Measurements from ENCODE around the gene LRRIQ1.

DNA sequence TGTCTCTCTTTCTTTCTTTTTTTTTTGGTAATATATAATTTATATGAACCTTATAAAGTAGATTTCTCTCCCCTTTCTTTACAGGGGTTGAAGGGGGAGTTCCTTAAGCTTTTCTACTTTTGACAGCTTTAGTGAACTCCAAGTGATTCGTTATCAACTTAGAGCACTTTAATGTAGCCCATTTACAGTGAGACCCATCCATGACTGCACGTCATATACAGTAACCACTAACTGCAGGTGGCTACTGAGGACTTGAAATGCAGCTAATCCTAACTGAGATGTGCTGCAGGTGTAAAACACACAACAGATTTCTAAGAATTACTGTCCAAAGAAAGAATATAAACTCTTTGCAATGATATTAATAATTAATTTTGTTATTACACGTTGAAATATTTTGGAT lies 582 bp downstream of the LRRIQ1 start:
- TF ChIP-seq, protein P1, sequence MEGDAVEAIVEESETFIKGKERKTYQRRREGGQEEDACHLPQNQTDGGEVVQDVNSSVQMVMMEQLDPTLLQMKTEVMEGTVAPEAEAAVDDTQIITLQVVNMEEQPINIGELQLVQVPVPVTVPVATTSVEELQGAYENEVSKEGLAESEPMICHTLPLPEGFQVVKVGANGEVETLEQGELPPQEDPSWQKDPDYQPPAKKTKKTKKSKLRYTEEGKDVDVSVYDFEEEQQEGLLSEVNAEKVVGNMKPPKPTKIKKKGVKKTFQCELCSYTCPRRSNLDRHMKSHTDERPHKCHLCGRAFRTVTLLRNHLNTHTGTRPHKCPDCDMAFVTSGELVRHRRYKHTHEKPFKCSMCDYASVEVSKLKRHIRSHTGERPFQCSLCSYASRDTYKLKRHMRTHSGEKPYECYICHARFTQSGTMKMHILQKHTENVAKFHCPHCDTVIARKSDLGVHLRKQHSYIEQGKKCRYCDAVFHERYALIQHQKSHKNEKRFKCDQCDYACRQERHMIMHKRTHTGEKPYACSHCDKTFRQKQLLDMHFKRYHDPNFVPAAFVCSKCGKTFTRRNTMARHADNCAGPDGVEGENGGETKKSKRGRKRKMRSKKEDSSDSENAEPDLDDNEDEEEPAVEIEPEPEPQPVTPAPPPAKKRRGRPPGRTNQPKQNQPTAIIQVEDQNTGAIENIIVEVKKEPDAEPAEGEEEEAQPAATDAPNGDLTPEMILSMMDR (conservative IDR thresholded peaks at IDR 0.05; ENCODE audit: low read depth, low read length): no peak
- TF ChIP-seq POLR2A (IDR thresholded peaks at IDR 0.05; ENCODE audit: low read depth, low read length): no peak
- no peak for TF ChIP-seq SMC3 (IDR thresholded peaks at IDR 0.05; ENCODE audit: low read depth, low read length)
- no peak for TF ChIP-seq RAD21 (IDR thresholded peaks at IDR 0.05; ENCODE audit: low read length)
- no peak for TF ChIP-seq RFX5 (IDR thresholded peaks at IDR 0.05; ENCODE audit: low read depth, low read length)
